ENCODE data around the gene PC. TPM values are rescaled to one million over a fixed set of nuclear protein-coding genes. Genes with fewer than 3 reads are reported as not detected.

Gene PC
- total RNA-seq (2013), result 6.3 TPM
- polyA plus RNA-seq (1 to 10 TPM; 4.6 to 7.1 (median 6.0) TPM), polyA minus RNA-seq (7.3 and 7.8 TPM in 2 replicates), total RNA-seq (1.3 to 7.0 (median 3.6) reads per million in 11 experiments)

- under 1% methylated on average over 74 of the region's 74 CpGs for WGBS (ENCODE audit: insufficient coverage)
- H3K9me3 Mint-ChIP-seq, result peaks cover 5 to 33% (median 27%) of the 10 kb centered on the region in 7 donors
- H3K4me3 Mint-ChIP-seq, result peak within 1 kb of the TSS; percentile 74 to 85
- Histone ChIP-seq H3K79me2 (ENCODE audit: insufficient read depth, low read length) (no peaks in the 10 kb centered on the region), H3K4me3 (replicated peaks in 1 of 3; ENCODE audit: low read depth in 2 of 3, low read length in 3 of 3) (peak within 1 kb of the TSS; percentile 18 to 69 (median 26)), H3K9ac (ENCODE audit: insufficient read depth, low read length, poor library complexity, severe bottlenecking) (no peak within 1 kb of the TSS), H3K27ac (ENCODE audit: low read depth in 1 of 2, low read length in 2 of 2) (peak within 1 kb of the TSS in 1 of 2 donors; percentile 56), H2AFZ (ENCODE audit: insufficient read depth, low read depth, low read length, poor library complexity, severe bottlenecking) (peak within 1 kb of the TSS; percentile 80), H4K20me1 (ENCODE audit: insufficient read depth, low read length) (no peaks in the 10 kb centered on the region), H3K27me3 (ENCODE audit: control insufficient read depth in 2 of 2, insufficient read depth in 2 of 2, low read length in 2 of 2) (peaks cover 0 to 5% of the 10 kb centered on the region in 2 donors), H3K36me3 (replicated peaks in 1 of 2; ENCODE audit: control insufficient read depth in 1 of 2, insufficient read depth in 2 of 2, low read length in 2 of 2) (no peaks in the 10 kb centered on the region), H3K4me1 (ENCODE audit: control insufficient read depth in 1 of 2, insufficient read depth in 2 of 2, low read length in 2 of 2) (peaks cover 26 to 45% of the 10 kb centered on the region in 2 donors), H3K9me3 (replicated peaks in 1 of 2; ENCODE audit: control insufficient read depth in 1 of 2, insufficient read depth in 1 of 2, low read length in 2 of 2) (peaks cover 14 to 19% of the 10 kb centered on the region in 2 donors), H3K4me2 (replicated peaks; ENCODE audit: extremely low read depth, low read length, poor library complexity, severe bottlenecking) (peak within 1 kb of the TSS; percentile 70)
- H3K27me3 Mint-ChIP-seq (ENCODE audit: low read depth in 3 of 3), result peaks cover 15 to 20% (median 20%) of the 10 kb centered on the region in 3 donors
- peaks cover 3 to 14% of the 10 kb centered on the region in 2 donors for H3K36me3 Mint-ChIP-seq
- no peak for TF ChIP-seq CTCF (IDR thresholded peaks at IDR 0.05)
- DNase-seq, result peak; percentile 98 to 99 (median 99)
- peak within 1 kb of the TSS; percentile 75 to 93 (median 84) for H3K27ac Mint-ChIP-seq
- intact Hi-C loops (cut with micrococcal nuclease), result no loop called here
- peaks cover 32% of the 10 kb centered on the region for H3K4me1 Mint-ChIP-seq
Observed at GRCh38 chr11:66958232-66958955, at the start of gene PC. Gene PC (minus strand): TSS chr11:66958383. CDS start chr11:66872159, 86,224 bp downstream.

- H3K36me3 Mint-ChIP-seq, result no peaks in the 10 kb centered on the region
- Histone ChIP-seq H3K4me1 (ENCODE audit: control insufficient read depth in 1 of 2, insufficient read depth in 2 of 2, low read length in 2 of 2) (no peaks in the 10 kb centered on the region), H3K27ac (ENCODE audit: low read depth in 1 of 2, low read length in 2 of 2) (no peak overlapping the region), H3K4me2 (replicated peaks; ENCODE audit: extremely low read depth, low read length, poor library complexity, severe bottlenecking) (no peak overlapping the region), H3K9ac (ENCODE audit: insufficient read depth, low read length, poor library complexity, severe bottlenecking) (no peak overlapping the region), H3K36me3 (replicated peaks in 1 of 2; ENCODE audit: control insufficient read depth in 1 of 2, insufficient read depth in 2 of 2, low read length in 2 of 2) (no peaks in the 10 kb centered on the region), H4K20me1 (ENCODE audit: insufficient read depth, low read length) (no peaks in the 10 kb centered on the region), H3K4me3 (replicated peaks in 1 of 3; ENCODE audit: low read depth in 2 of 3, low read length in 3 of 3) (no peak overlapping the region), H3K9me3 (replicated peaks in 1 of 2; ENCODE audit: control insufficient read depth in 1 of 2, insufficient read depth in 1 of 2, low read length in 2 of 2) (no peaks in the 10 kb centered on the region), H3K79me2 (ENCODE audit: insufficient read depth, low read length) (no peaks in the 10 kb centered on the region), H3K27me3 (ENCODE audit: control insufficient read depth in 2 of 2, insufficient read depth in 2 of 2, low read length in 2 of 2) (no peaks in the 10 kb centered on the region), H2AFZ (ENCODE audit: insufficient read depth, low read depth, low read length, poor library complexity, severe bottlenecking) (no peak overlapping the region)
- TF ChIP-seq CTCF (IDR thresholded peaks at IDR 0.05), result no peak
- intact Hi-C loops (cut with micrococcal nuclease), result no loop called here
- DNase-seq, result no peak
- peaks cover 7 to 21% (median 17%) of the 10 kb centered on the region in 3 donors for H3K27me3 Mint-ChIP-seq (ENCODE audit: low read depth in 3 of 3)
- H3K4me1 Mint-ChIP-seq, result no peaks in the 10 kb centered on the region
- H3K9me3 Mint-ChIP-seq, result peaks cover 0 to 9% (median 0%) of the 10 kb centered on the region in 7 donors
- no peak overlapping the region for H3K4me3 Mint-ChIP-seq
- H3K27ac Mint-ChIP-seq, result no peak overlapping the region
- WGBS (ENCODE audit: insufficient coverage), result 100% methylated on average over 2 of the region's 7 CpGs
Observed at GRCh38 chr11:67007126-67007525, 48.9 kb upstream of the PC start.
